Measurements from ENCODE around the gene ACAD9. TPM values are rescaled to one million over a fixed set of nuclear protein-coding genes. Genes with fewer than 3 reads are reported as not detected.

The ACAD9 gene
- total and polyA plus RNA-seq, 4 donors: 24.9 to 59.3 (median 38.8) TPM

GRCh38 chr3:128946411-128946810, 67.0 kb downstream of the ACAD9 start:
- no peak overlapping the region for H3K27ac ChIP-seq (ENCODE audit: low read depth in 1 of 2, low read length in 1 of 2)
- H3K4me3 ChIP-seq: no peak overlapping the region
- no peaks in the 10 kb centered on the region for H3K27me3 ChIP-seq (ENCODE audit: control insufficient read depth in 3 of 3, insufficient read depth in 3 of 3, low read length in 2 of 3)
- no peak for DNase-seq
- 70 to 72% methylated on average over 7 of the region's 7 CpGs for WGBS, 2 donors
- TF ChIP-seq CTCF (IDR thresholded peaks at IDR 0.05; ENCODE audit: control extremely low read depth, extremely low read depth): no peak
- H3K36me3 ChIP-seq (ENCODE audit: control insufficient read depth in 4 of 4, insufficient read depth in 4 of 4, low read length in 4 of 4): no peaks in the 10 kb centered on the region
- no peaks in the 10 kb centered on the region for H3K9me3 ChIP-seq (ENCODE audit: control insufficient read depth in 4 of 4, insufficient read depth in 3 of 4, low read length in 3 of 4)
- H3K4me1 ChIP-seq (ENCODE audit: control insufficient read depth in 5 of 5, insufficient read depth in 5 of 5, low read length in 5 of 5): no peaks in the 10 kb centered on the region
- no peak for ATAC-seq (ENCODE audit: insufficient read depth, low FRiP score)
- no peak overlapping the region for H3K9ac ChIP-seq (ENCODE audit: insufficient read depth in 1 of 2, low read length in 2 of 2)

- no peaks in the 10 kb centered on the region for H3K9me3 ChIP-seq (ENCODE audit: control insufficient read depth in 4 of 4, insufficient read depth in 3 of 4, low read length in 3 of 4)
- no peaks in the 10 kb centered on the region for H3K4me1 ChIP-seq (ENCODE audit: control insufficient read depth in 5 of 5, insufficient read depth in 5 of 5, low read length in 5 of 5)
- H3K4me3 ChIP-seq: no peak overlapping the region
- no peaks in the 10 kb centered on the region for H3K36me3 ChIP-seq (ENCODE audit: control insufficient read depth in 4 of 4, insufficient read depth in 4 of 4, low read length in 4 of 4)
- H3K9ac ChIP-seq (ENCODE audit: insufficient read depth in 1 of 2, low read length in 2 of 2): no peak overlapping the region
- DNase-seq: no peak
- no peak for ATAC-seq (ENCODE audit: insufficient read depth, low FRiP score)
- 96 to 99% methylated on average over 3 of the region's 3 CpGs for WGBS, 2 donors
- no peak overlapping the region for H3K27ac ChIP-seq (ENCODE audit: low read depth in 1 of 2, low read length in 1 of 2)
- H3K27me3 ChIP-seq (ENCODE audit: control insufficient read depth in 3 of 3, insufficient read depth in 3 of 3, low read length in 2 of 3): no peaks in the 10 kb centered on the region
- TF ChIP-seq CTCF (IDR thresholded peaks at IDR 0.05; ENCODE audit: control extremely low read depth, extremely low read depth): no peak
These were observed 69.7 kb downstream of the ACAD9 start for GRCh38 chr3:128949158-128949557.

- Histone ChIP-seq H3K9ac (ENCODE audit: insufficient read depth in 1 of 2, low read length in 2 of 2) (no peak overlapping the region), H3K36me3 (ENCODE audit: control insufficient read depth in 4 of 4, insufficient read depth in 4 of 4, low read length in 4 of 4) (no peaks in the 10 kb centered on the region), H3K9me3 (ENCODE audit: control insufficient read depth in 4 of 4, insufficient read depth in 3 of 4, low read length in 3 of 4) (no peaks in the 10 kb centered on the region), H3K27me3 (ENCODE audit: control insufficient read depth in 3 of 3, insufficient read depth in 3 of 3, low read length in 2 of 3) (no peaks in the 10 kb centered on the region), H3K27ac (ENCODE audit: low read depth in 1 of 2, low read length in 1 of 2) (no peak overlapping the region), H3K4me3 (no peak overlapping the region), H3K4me1 (ENCODE audit: control insufficient read depth in 5 of 5, insufficient read depth in 5 of 5, low read length in 5 of 5) (no peaks in the 10 kb centered on the region)
- ATAC-seq (ENCODE audit: insufficient read depth, low FRiP score) (no peak), DNase-seq (peak in 1 of 3 donors; percentile 32)
- WGBS, 2 donors: 68% methylated on average over 15 of the region's 15 CpGs
- TF ChIP-seq CTCF (IDR thresholded peaks at IDR 0.05; ENCODE audit: control extremely low read depth, extremely low read depth): no peak
These were observed 71.0 kb downstream of the ACAD9 start for GRCh38 chr3:128950223-128950938.

GRCh38 chr3:128956440-128956839, 77.0 kb downstream of the ACAD9 start:
- Histone ChIP-seq H3K4me1 (ENCODE audit: control insufficient read depth in 5 of 5, insufficient read depth in 5 of 5, low read length in 5 of 5) (no peaks in the 10 kb centered on the region), H3K36me3 (ENCODE audit: control insufficient read depth in 4 of 4, insufficient read depth in 4 of 4, low read length in 4 of 4) (no peaks in the 10 kb centered on the region), H3K9ac (ENCODE audit: insufficient read depth in 1 of 2, low read length in 2 of 2) (no peak overlapping the region), H3K27me3 (ENCODE audit: control insufficient read depth in 3 of 3, insufficient read depth in 3 of 3, low read length in 2 of 3) (no peaks in the 10 kb centered on the region), H3K9me3 (ENCODE audit: control insufficient read depth in 4 of 4, insufficient read depth in 3 of 4, low read length in 3 of 4) (no peaks in the 10 kb centered on the region), H3K4me3 (no peak overlapping the region), H3K27ac (ENCODE audit: low read depth in 1 of 2, low read length in 1 of 2) (no peak overlapping the region)
- ATAC-seq (ENCODE audit: insufficient read depth, low FRiP score) (no peak), DNase-seq (no peak)
- WGBS, 2 donors: 96 to 97% methylated on average over 2 of the region's 2 CpGs
- no peak for TF ChIP-seq CTCF (IDR thresholded peaks at IDR 0.05; ENCODE audit: control extremely low read depth, extremely low read depth)

All from lung (tissue), 12 donors.